HepG2 (cell line): ENCODE data around the gene ANKRD37. TPM values are rescaled to one million over a fixed set of nuclear protein-coding genes. Genes with fewer than 3 reads are reported as not detected.

Experiments used
- CBX2 ChIP-seq, 2 experiments: fragments of 200-600 bp in 1 of 2; sonication (generic); formaldehyde crosslinking in 1 of 2; IDR thresholded peaks; 2 replicates each; pipeline versions ENCODE4 v1.7.0 to v1.8.1; 2018 to 2022; ENCODE audit warnings: low read depth in 2 of 2, low read length in 1 of 2, mild to moderate bottlenecking in 1 of 2, missing genetic modification reagents in 1 of 2
- CCDC6 ChIP-seq: sonication (generic); formaldehyde crosslinking; IDR thresholded peaks from 2 replicates; pipeline ENCODE4 v1.8.1; 2022; ENCODE audit warnings: mild to moderate bottlenecking, missing genetic modification reagents, moderate library complexity
- FOXK1 ChIP-seq: sonication (generic); formaldehyde crosslinking; IDR thresholded peaks from 2 replicates; pipeline ENCODE4 v1.4.0; 2020; ENCODE audit warnings: low read depth, missing genetic modification reagents, borderline replicate concordance
- FUBP1 ChIP-seq: sonication (generic); formaldehyde crosslinking; IDR thresholded peaks from 2 replicates; pipeline ENCODE4 v1.5.1; 2020; ENCODE audit warnings: missing genetic modification reagents, mild to moderate bottlenecking, borderline replicate concordance
- HNRNPH1 ChIP-seq: fragments of 200-400 bp; formaldehyde crosslinking; optimal IDR thresholded peaks from 2 replicates; pipeline ENCODE3; 2017; ENCODE audit warnings: mild to moderate bottlenecking, low read depth, low read length
- KAT7 ChIP-seq: IDR thresholded peaks from 2 replicates; pipeline ENCODE4 v1.6.1; 2018; ENCODE audit warnings: borderline replicate concordance, missing compliant biosample characterization
- KLF12 ChIP-seq: sonication (generic); formaldehyde crosslinking; IDR thresholded peaks from 2 replicates; pipeline ENCODE4 v1.4.0; 2020; ENCODE audit warnings: missing genetic modification reagents, borderline replicate concordance
- KLF16 ChIP-seq, 2 experiments: sonication (generic) in 1 of 2; formaldehyde crosslinking in 1 of 2; IDR thresholded peaks; 2 replicates each; pipeline versions ENCODE4 v1.6.1 to v1.8.0; 2016 to 2023; ENCODE audit warnings: missing genetic modification reagents in 2 of 2, missing compliant biosample characterization in 1 of 2
- MED13 ChIP-seq: sonication (generic); formaldehyde crosslinking; IDR thresholded peaks from 2 replicates; pipeline ENCODE4 v1.5.0; 2020; ENCODE audit warnings: missing genetic modification reagents
- NR2F2 ChIP-seq: IDR thresholded peaks from 2 replicates; pipeline ENCODE4 v1.6.1; 2012; ENCODE audit warnings: low read depth, inconsistent platforms, borderline replicate concordance
- TRIM22 ChIP-seq: fragments of 450-650 bp; IDR thresholded peaks from 2 replicates; pipeline ENCODE4 v1.6.1; 2017
- ZNF335 ChIP-seq: sonication (generic); formaldehyde crosslinking; IDR thresholded peaks from 2 replicates; pipeline ENCODE4 v1.4.0; 2020; ENCODE audit warnings: missing genetic modification reagents
- ZNF354B ChIP-seq: sonication (generic); formaldehyde crosslinking; IDR thresholded peaks from 2 replicates; pipeline ENCODE4 v1.8.0; 2022; ENCODE audit warnings: mild to moderate bottlenecking, missing genetic modification reagents
- ZNF44 ChIP-seq: sonication (generic); formaldehyde crosslinking; IDR thresholded peaks from 2 replicates; pipeline ENCODE4 v1.5.1; 2020; ENCODE audit warnings: mild to moderate bottlenecking, missing genetic modification reagents
- ZNF839 ChIP-seq: sonication (generic); formaldehyde crosslinking; IDR thresholded peaks from 2 replicates; pipeline ENCODE4 v1.4.0; 2020; ENCODE audit warnings: missing genetic modification reagents, mild to moderate bottlenecking, borderline replicate concordance
- polyA plus RNA-seq, 8 experiments: library from polyadenylated mRNA; depleted of rRNA in 3 of 8; stranded (reverse) in 7 of 8; unstranded in 1 of 8; fragments of >200 nt; fragmentation: Illumina TruSeq in 4 of 8; extraction: Trizol in 4 of 8; gene quantifications; 2 replicates each; pipeline versions ENCODE4 v1.2.1 to v1.2.3, GENCODE V29; 2011 to 2016; ENCODE audit warnings: low read depth in 4 of 8, missing spikeins in 1 of 8, mixed read lengths in 1 of 8; ENCODE audit not compliant: insufficient read depth in 1 of 8
- total RNA-seq, 5 experiments: library from RNA; depleted of rRNA; stranded (reverse); fragments of >200 nt; fragmentation: Illumina TruSeq; extraction: Trizol; gene quantifications; 2 replicates each; pipeline ENCODE4 v1.2.3, GENCODE V29; 2016; ENCODE audit warnings: low read depth in 1 of 5
- TF ChIP-seq, protein P1 (sequence below): sonication (generic); formaldehyde crosslinking; IDR thresholded peaks from 2 replicates; pipeline ENCODE4 v1.4.0; 2020; ENCODE audit warnings: missing genetic modification reagents, borderline replicate concordance
- TF ChIP-seq, protein P2 (sequence below): sonication (generic); formaldehyde crosslinking; conservative IDR thresholded peaks from 2 replicates; pipeline ENCODE4 v1.4.0; 2020; ENCODE audit warnings: missing genetic modification reagents

ANKRD37 gene
- total and polyA plus RNA-seq, 2 of the 13 experiments (the other 11 are each of a cell fraction or from before 2014, with no cell fraction given), result 2.2 to 51.4 TPM

GRCh38 chr4:185396724-185397385 lies at the start of gene ANKRD37 (continued):
- TF ChIP-seq NR2F2 (no peak), CBX2 (IDR thresholded peaks at IDR 0.05; ENCODE audit: low read depth, low read length) (no peak), CBX2 (CRISPR knock-in tag; IDR thresholded peaks at IDR 0.05; ENCODE audit: low read depth) (no peak), KLF12 (CRISPR knock-in tag) (peak; percentile 68; the same call in 1 of the 2 replicates), HNRNPH1 (no peak), ZNF44 (peak; percentile 69; the same call in 1 of the 2 replicates), MED13 (CRISPR knock-in tag) (no peak), FUBP1 (CRISPR knock-in tag) (no peak), ZNF839 (CRISPR knock-in tag) (no peak), KLF16 (CRISPR knock-in tag; IDR thresholded peaks at IDR 0.05) (no peak), TRIM22 (no peak), KAT7 (CRISPR knock-in tag) (no peak), FOXK1 (CRISPR knock-in tag) (no peak; the same call in 1 of the 2 replicates), CCDC6 (CRISPR knock-in tag) (no peak; the same call in none of the 2 replicates), ZNF354B (CRISPR knock-in tag) (no peak), ZNF335 (CRISPR knock-in tag) (peak; percentile 54; the same call in 1 of the 2 replicates)
- TF ChIP-seq, protein P1, sequence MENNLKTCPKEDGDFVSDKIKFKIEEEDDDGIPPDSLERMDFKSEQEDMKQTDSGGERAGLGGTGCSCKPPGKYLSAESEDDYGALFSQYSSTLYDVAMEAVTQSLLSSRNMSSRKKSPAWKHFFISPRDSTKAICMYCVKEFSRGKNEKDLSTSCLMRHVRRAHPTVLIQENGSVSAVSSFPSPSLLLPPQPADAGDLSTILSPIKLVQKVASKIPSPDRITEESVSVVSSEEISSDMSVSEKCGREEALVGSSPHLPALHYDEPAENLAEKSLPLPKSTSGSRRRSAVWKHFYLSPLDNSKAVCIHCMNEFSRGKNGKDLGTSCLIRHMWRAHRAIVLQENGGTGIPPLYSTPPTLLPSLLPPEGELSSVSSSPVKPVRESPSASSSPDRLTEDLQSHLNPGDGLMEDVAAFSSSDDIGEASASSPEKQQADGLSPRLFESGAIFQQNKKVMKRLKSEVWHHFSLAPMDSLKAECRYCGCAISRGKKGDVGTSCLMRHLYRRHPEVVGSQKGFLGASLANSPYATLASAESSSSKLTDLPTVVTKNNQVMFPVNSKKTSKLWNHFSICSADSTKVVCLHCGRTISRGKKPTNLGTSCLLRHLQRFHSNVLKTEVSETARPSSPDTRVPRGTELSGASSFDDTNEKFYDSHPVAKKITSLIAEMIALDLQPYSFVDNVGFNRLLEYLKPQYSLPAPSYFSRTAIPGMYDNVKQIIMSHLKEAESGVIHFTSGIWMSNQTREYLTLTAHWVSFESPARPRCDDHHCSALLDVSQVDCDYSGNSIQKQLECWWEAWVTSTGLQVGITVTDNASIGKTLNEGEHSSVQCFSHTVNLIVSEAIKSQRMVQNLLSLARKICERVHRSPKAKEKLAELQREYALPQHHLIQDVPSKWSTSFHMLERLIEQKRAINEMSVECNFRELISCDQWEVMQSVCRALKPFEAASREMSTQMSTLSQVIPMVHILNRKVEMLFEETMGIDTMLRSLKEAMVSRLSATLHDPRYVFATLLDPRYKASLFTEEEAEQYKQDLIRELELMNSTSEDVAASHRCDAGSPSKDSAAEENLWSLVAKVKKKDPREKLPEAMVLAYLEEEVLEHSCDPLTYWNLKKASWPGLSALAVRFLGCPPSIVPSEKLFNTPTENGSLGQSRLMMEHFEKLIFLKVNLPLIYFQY (CRISPR knock-in tag), result no peak; the same call in 1 of the 2 replicates
- TF ChIP-seq, protein P2, sequence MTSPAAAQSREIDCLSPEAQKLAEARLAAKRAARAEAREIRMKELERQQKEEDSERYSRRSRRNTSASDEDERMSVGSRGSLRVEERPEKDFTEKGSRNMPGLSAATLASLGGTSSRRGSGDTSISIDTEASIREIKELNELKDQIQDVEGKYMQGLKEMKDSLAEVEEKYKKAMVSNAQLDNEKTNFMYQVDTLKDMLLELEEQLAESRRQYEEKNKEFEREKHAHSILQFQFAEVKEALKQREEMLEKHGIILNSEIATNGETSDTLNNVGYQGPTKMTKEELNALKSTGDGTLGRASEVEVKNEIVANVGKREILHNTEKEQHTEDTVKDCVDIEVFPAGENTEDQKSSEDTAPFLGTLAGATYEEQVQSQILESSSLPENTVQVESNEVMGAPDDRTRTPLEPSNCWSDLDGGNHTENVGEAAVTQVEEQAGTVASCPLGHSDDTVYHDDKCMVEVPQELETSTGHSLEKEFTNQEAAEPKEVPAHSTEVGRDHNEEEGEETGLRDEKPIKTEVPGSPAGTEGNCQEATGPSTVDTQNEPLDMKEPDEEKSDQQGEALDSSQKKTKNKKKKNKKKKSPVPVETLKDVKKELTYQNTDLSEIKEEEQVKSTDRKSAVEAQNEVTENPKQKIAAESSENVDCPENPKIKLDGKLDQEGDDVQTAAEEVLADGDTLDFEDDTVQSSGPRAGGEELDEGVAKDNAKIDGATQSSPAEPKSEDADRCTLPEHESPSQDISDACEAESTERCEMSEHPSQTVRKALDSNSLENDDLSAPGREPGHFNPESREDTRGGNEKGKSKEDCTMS, result no peak
